Dermis microvascular lymphatic vessel endothelial cell (primary cell): Measurements from ENCODE around the gene C18orf32. TPM values are rescaled to one million over a fixed set of nuclear protein-coding genes. Genes with fewer than 3 reads are reported as not detected.
"Not testable (repeated sequence)": the region's sequence is repeated elsewhere in the genome, so short reads cannot be mapped to it uniquely, and the experiment has no call there.

Source experiments
- DNase-seq, 2 donors: peaks; one replicate each; pipeline versions ENCODE4 v3.0.0 to v3.0.0-alpha.2; 2010; ENCODE audit warnings: low read depth in 2 of 2
- total RNA-seq: library from RNA; depleted of rRNA; stranded (reverse); fragments of >200 nt; gene quantifications from 2 replicates; pipeline ENCODE4 v1.2.1, GENCODE V29; 2014

The C18orf32 gene
- total RNA-seq, result 6.7 and 10.0 TPM in 2 replicates

GRCh38 chr18:49486953-49487710 is at the start of gene C18orf32:
C18orf32 (minus strand) TSS chr18:49487234; CDS start chr18:49483748, 3,486 bp downstream.
- peak; percentile 85 to 93 for DNase-seq

- DNase-seq, result no peak
Measured at GRCh38 chr18:49534846-49535601, 48.0 kb upstream of the C18orf32 start.

- no peak for DNase-seq
Measured at GRCh38 chr18:49531678-49532153, 44.7 kb upstream of the C18orf32 start.

GRCh38 chr18:49529596-49529995 is 42.6 kb upstream of the C18orf32 start:
- no peak for DNase-seq

GRCh38 chr18:49527631-49528327 is 40.7 kb upstream of the C18orf32 start:
- no peak for DNase-seq

GRCh38 chr18:49525981-49526380 is 38.9 kb upstream of the C18orf32 start:
- DNase-seq, result no peak

GRCh38 chr18:49524951-49525350 is 37.9 kb upstream of the C18orf32 start:
- DNase-seq, result no peak

- no peak for DNase-seq
Measured at GRCh38 chr18:49524349-49524748, 37.3 kb upstream of the C18orf32 start.

GRCh38 chr18:49523580-49524093 is 36.6 kb upstream of the C18orf32 start:
- not testable (repeated sequence) for DNase-seq

GRCh38 chr18:49521216-49521835 is 34.3 kb upstream of the C18orf32 start:
- no peak for DNase-seq

GRCh38 chr18:49520661-49521145 is 33.7 kb upstream of the C18orf32 start:
- DNase-seq, result peak in 1 of 2 donors; percentile 58

GRCh38 chr18:49519101-49519971 is 32.3 kb upstream of the C18orf32 start:
- DNase-seq, result no peak

- no peak for DNase-seq
Measured at GRCh38 chr18:49517483-49517882, 30.4 kb upstream of the C18orf32 start.

- no peak for DNase-seq
Measured at GRCh38 chr18:49515516-49515915, 28.5 kb upstream of the C18orf32 start.

GRCh38 chr18:49515003-49515402 is 28.0 kb upstream of the C18orf32 start:
- not testable (repeated sequence) for DNase-seq

- DNase-seq, result no peak
Measured at GRCh38 chr18:49514577-49514976, 27.5 kb upstream of the C18orf32 start.

- DNase-seq, result not testable (repeated sequence)
Measured at GRCh38 chr18:49512876-49513275, 25.8 kb upstream of the C18orf32 start.

GRCh38 chr18:49510393-49511115 is 23.5 kb upstream of the C18orf32 start:
- DNase-seq, result peak; percentile 15 to 57

- DNase-seq, result not testable (repeated sequence)
Measured at GRCh38 chr18:49506438-49506837, 19.4 kb upstream of the C18orf32 start.
